Glutamatergic neuron (in vitro differentiated cells): ENCODE measurements around the gene EEFSEC. TPM values are rescaled to one million over a fixed set of nuclear protein-coding genes. Genes with fewer than 3 reads are reported as not detected.

Experiments used
- DNase-seq: peaks from one replicate; pipeline ENCODE4 v3.0.0; 2022
- H3K27ac Mint-ChIP-seq: one replicate; pipeline ENCODE4 v1.8.0; 2020; ENCODE audit warnings: mild to moderate bottlenecking, mixed read lengths, inconsistent platforms; ENCODE audit not compliant: unreplicated experiment
- H3K27me3 Mint-ChIP-seq: one replicate; pipeline ENCODE4 v1.8.0; 2020; ENCODE audit warnings: mild to moderate bottlenecking, moderate library complexity, mixed read lengths, inconsistent platforms; ENCODE audit not compliant: unreplicated experiment
- H3K36me3 Mint-ChIP-seq: one replicate; pipeline ENCODE4 v1.8.0; 2020; ENCODE audit warnings: mild to moderate bottlenecking, mixed read lengths, inconsistent platforms; ENCODE audit not compliant: unreplicated experiment
- H3K4me1 Mint-ChIP-seq: one replicate; pipeline ENCODE4 v1.8.0; 2020; ENCODE audit warnings: mild to moderate bottlenecking, low read depth, mixed read lengths, inconsistent platforms; ENCODE audit not compliant: unreplicated experiment
- H3K4me3 Mint-ChIP-seq: one replicate; pipeline ENCODE4 v1.8.0; 2020; ENCODE audit warnings: mild to moderate bottlenecking, mixed read lengths, inconsistent platforms; ENCODE audit not compliant: unreplicated experiment
- H3K9me3 Mint-ChIP-seq: one replicate; pipeline ENCODE4 v1.8.0; 2020; ENCODE audit warnings: mild to moderate bottlenecking, moderate library complexity, mixed read lengths, inconsistent platforms; ENCODE audit not compliant: unreplicated experiment
- CTCF ChIP-seq: fragments of 200-600 bp; sonication (generic); IDR thresholded peaks from one replicate; pipeline ENCODE4 v1.5.0; 2021; ENCODE audit not compliant: partially characterized antibody, unreplicated experiment
- total RNA-seq: library from RNA; stranded (reverse); fragmentation: NEBNext Ultra II Directional; extraction: Animal tissue kit (Norgen Biotek cat#: 25700); gene quantifications from one replicate; pipeline ENCODE4 v1.2.1, GENCODE V29; 2021; ENCODE audit not compliant: unreplicated experiment

Gene EEFSEC
- total RNA-seq, 1 donor from 2014 or later, result 8.3 TPM

GRCh38 chr3:128182656-128183055, 29.4 kb downstream of the EEFSEC start:
- H3K4me3 Mint-ChIP-seq, result no peak overlapping the region
- no peak overlapping the region for H3K27ac Mint-ChIP-seq
- DNase-seq, result no peak
- H3K9me3 Mint-ChIP-seq, result peaks cover 4% of the 10 kb centered on the region
- peaks cover 10% of the 10 kb centered on the region for H3K4me1 Mint-ChIP-seq
- no peaks in the 10 kb centered on the region for H3K36me3 Mint-ChIP-seq
- peaks cover 3% of the 10 kb centered on the region for H3K27me3 Mint-ChIP-seq
- no peak for TF ChIP-seq CTCF

- no peak for TF ChIP-seq CTCF
- Mint-ChIP-seq H3K4me3 (no peak overlapping the region), H3K9me3 (peaks cover 3% of the 10 kb centered on the region), H3K4me1 (peaks cover 5% of the 10 kb centered on the region), H3K36me3 (no peaks in the 10 kb centered on the region), H3K27me3 (peaks cover 3% of the 10 kb centered on the region), H3K27ac (no peak overlapping the region)
- DNase-seq, result no peak
Measured at GRCh38 chr3:128185630-128186447, 32.6 kb downstream of the EEFSEC start.

- H3K27ac Mint-ChIP-seq, result no peak overlapping the region
- H3K27me3 Mint-ChIP-seq, result peaks cover 3% of the 10 kb centered on the region
- H3K36me3 Mint-ChIP-seq, result no peaks in the 10 kb centered on the region
- H3K4me1 Mint-ChIP-seq, result peaks cover 5% of the 10 kb centered on the region
- no peak for TF ChIP-seq CTCF
- no peak overlapping the region for H3K4me3 Mint-ChIP-seq
- DNase-seq, result no peak
- peaks cover 3% of the 10 kb centered on the region for H3K9me3 Mint-ChIP-seq
Measured at GRCh38 chr3:128187495-128187894, 34.2 kb downstream of the EEFSEC start.

GRCh38 chr3:128188326-128188725, 35.0 kb downstream of the EEFSEC start:
- Mint-ChIP-seq H3K9me3 (peaks cover 3% of the 10 kb centered on the region), H3K4me1 (peaks cover 5% of the 10 kb centered on the region), H3K27ac (no peak overlapping the region), H3K4me3 (no peak overlapping the region), H3K27me3 (peaks cover 3% of the 10 kb centered on the region), H3K36me3 (no peaks in the 10 kb centered on the region)
- no peak for TF ChIP-seq CTCF
- DNase-seq, result no peak

GRCh38 chr3:128188956-128189355, 35.7 kb downstream of the EEFSEC start:
- H3K36me3 Mint-ChIP-seq, result no peaks in the 10 kb centered on the region
- H3K27me3 Mint-ChIP-seq, result peaks cover 3% of the 10 kb centered on the region
- peaks cover 3% of the 10 kb centered on the region for H3K9me3 Mint-ChIP-seq
- H3K27ac Mint-ChIP-seq, result no peak overlapping the region
- no peak for TF ChIP-seq CTCF
- no peak for DNase-seq
- H3K4me1 Mint-ChIP-seq, result peaks cover 5% of the 10 kb centered on the region
- no peak overlapping the region for H3K4me3 Mint-ChIP-seq
